GM18517 (cell line): ENCODE data around the gene SPRED2.

ENCODE experiments used
- ATAC-seq: cut with Tn5 transposase; IDR thresholded peaks from one replicate; pipeline ENCODE4 v1.9.1; 2021; ENCODE audit warnings: mild to moderate bottlenecking, moderate library complexity; ENCODE audit not compliant: unreplicated experiment

The SPRED2 gene

GRCh38 chr2:65316072-65316471 lies 116.3 kb downstream of the SPRED2 start:
- ATAC-seq, result no peak

DNA sequence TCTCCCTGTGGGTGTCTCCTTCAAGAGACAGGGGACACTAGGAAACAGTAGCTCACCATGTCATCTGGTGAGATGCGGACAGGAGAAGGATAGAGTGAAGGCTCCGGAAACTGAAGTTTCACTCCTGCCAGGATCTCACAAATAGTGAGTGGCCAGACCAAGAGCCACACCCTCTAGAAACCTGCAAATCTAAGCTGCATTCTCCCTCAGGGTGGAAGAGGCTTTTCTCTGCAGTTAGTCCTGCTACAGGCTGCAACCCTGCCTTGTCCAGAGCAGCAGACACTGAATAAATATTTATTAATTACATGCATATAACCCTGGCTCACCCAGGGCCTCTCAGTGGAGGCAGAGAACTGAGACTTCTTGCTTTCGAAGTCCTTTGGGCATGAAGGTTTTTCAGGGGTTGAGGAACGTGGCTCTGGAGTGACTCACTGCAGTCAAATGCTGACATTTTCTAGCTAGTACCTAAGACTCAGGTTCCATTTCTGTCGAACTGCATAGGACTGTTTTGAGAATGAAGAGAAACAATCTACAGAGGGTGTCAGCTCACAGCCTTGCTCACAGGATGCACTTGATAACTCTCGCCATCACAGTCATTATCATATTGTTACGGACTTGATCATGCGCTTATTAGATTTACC lies 117.5 kb downstream of the SPRED2 start:
- ATAC-seq, result no peak

GRCh38 chr2:65313954-65314256 lies 118.5 kb downstream of the SPRED2 start:
- ATAC-seq, result no peak

DNA sequence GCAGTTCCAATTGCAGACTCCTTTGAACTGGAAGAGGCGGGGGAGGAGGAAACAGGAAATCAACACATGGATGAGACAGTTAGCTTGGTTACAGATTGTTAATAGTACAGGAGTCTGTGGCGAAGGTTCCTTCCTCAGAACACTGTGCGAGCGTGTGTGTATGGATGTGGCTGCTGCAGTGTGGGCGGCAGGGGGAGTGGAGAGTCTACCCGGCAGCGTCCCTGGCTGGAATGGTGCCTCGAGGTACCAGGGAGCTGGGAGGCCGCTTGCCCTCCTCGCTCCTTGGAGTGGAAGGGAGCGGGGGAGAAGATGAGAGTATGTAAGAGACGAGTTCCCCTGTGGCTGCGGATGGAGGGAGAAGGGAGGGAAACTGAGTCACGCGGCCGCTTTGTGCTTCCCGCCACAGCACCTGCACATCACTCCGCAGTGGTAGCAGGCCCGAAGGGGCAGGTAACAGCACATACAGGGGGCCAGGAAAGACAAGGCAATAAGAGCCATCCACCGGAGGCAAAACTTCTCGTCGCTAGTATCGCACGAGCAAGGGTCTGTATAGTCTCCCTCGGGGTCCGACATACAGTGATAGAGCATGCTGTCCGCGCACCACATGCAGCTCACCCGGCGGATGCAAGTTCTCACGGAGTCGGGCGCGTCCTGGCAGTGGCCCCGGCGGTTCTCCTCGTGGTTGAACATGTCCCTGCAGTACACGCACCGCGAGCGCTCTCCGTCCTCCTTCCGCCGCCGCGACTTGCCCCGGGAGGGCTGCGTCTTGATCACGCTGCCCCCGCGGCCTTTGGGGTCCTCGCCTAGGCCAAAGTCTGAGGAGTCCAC lies 119.1 kb downstream of the SPRED2 start:
- ATAC-seq, result no peak

- ATAC-seq, result no peak
Measured at GRCh38 chr2:65311596-65311995, 120.8 kb downstream of the SPRED2 start.

DNA sequence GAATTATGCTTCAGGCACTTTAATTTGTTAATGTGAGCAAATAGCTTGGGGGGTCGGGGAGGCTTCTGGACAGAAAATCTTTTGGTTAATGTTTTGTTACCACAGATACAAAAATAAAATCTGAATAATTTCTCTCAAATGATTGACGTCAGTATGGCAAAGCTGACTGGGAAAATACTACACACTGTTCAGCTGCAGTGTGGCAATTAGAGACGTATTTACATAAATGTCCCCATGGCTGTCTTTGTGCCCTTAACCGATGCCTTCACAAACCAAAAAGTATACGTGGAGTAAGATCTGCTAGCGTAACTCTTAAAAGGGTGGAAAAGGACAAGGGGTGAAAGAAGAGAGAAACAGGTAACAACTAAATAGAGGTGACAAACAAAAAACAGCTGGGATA lies 121.3 kb downstream of the SPRED2 start:
- no peak for ATAC-seq

GRCh38 chr2:65309699-65310098 lies 122.7 kb downstream of the SPRED2 start:
- no peak for ATAC-seq

DNA sequence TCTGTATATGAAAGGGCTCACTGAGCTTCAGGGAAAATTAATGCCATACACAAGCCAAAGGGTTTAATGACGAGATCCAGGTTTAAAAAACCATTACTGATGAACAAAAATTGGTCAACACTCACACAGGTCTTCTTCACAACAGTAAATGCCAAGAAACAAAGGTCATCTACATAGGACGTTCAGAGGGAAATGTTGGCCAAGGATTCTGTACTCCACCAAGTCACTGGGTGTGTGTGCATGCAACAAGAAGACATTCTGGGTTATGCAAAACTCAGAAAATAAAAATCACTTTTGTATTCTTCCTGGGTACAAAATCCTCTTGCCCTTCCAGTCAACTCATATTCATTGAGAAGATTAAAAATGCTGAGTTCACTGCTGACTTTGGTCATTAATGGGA lies 126.5 kb downstream of the SPRED2 start:
- no peak for ATAC-seq

GRCh38 chr2:65300761-65301711 lies 131.4 kb downstream of the SPRED2 start:
- ATAC-seq, result peak; percentile 89

- no peak for ATAC-seq
Measured at GRCh38 chr2:65300134-65300760, 132.2 kb downstream of the SPRED2 start.

GRCh38 chr2:65299246-65299645 lies 133.2 kb downstream of the SPRED2 start:
- ATAC-seq, result no peak

DNA sequence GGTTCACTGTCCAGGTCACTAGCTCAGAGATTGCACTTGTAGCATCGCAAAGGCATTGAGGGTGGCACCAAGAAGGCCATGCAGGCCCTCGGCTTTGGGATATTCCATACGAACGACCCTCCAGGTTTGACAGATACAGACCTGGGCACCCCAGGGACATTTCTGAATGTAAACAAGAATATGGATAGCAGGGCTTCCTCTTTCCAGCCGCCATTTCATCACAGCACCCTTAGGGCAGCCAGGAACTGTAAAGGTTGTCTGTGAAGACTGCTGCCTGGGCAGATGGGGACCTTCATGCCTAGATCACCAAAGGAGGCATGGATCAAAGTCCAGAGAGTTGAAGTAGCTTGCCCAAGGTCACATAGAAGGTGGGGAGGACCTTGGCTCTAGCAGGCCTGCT lies 134.3 kb downstream of the SPRED2 start:
- no peak for ATAC-seq

GRCh38 chr2:65297544-65297943 lies 134.9 kb downstream of the SPRED2 start:
- ATAC-seq, result no peak

GRCh38 chr2:65296971-65297370 lies 135.4 kb downstream of the SPRED2 start:
- ATAC-seq, result no peak

- no peak for ATAC-seq
Measured at GRCh38 chr2:65294701-65295100, 137.7 kb downstream of the SPRED2 start.

- ATAC-seq, result no peak
Measured at GRCh38 chr2:65294136-65294535, 138.3 kb downstream of the SPRED2 start.

DNA sequence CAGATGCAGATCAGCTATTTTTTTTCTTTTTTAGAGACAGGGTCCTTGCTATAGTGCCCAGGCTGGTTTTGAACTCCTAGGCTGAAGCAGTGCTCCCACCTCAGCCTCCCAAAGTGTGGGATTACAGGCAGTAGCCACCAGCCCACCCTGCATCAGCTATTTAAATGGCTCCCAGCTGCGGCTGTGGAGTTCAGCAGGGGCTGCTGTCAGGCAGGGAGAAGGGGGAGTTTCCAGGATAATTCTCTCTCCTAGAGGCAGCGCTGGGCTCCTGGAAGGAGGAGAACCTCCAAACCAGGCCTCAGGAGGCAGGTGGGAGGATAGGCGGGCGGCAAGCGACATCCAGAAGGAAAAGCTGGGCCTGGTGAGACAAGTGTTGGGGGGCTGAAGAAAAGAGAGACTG lies 139.0 kb downstream of the SPRED2 start:
- no peak for ATAC-seq

GRCh38 chr2:65292461-65293011 lies 139.9 kb downstream of the SPRED2 start:
- no peak for ATAC-seq

- ATAC-seq, result no peak
Measured at GRCh38 chr2:65292106-65292400, 140.3 kb downstream of the SPRED2 start.

GRCh38 chr2:65291216-65292105 lies 140.9 kb downstream of the SPRED2 start:
- ATAC-seq, result no peak
